ENCODE data around the gene FPGS.

The FPGS gene

GRCh38 chr9:127837346-127837745 is 34.7 kb downstream of the FPGS start:
- no peak overlapping the region for H3K27ac ChIP-seq (ENCODE audit: low read depth, low read length, poor library complexity, severe bottlenecking)

GRCh38 chr9:127838375-127839078 is 35.8 kb downstream of the FPGS start:
- no peak for TF ChIP-seq EZH2 (IDR thresholded peaks at IDR 0.05; ENCODE audit: borderline replicate concordance, low read length)
- TF ChIP-seq, protein P1, sequence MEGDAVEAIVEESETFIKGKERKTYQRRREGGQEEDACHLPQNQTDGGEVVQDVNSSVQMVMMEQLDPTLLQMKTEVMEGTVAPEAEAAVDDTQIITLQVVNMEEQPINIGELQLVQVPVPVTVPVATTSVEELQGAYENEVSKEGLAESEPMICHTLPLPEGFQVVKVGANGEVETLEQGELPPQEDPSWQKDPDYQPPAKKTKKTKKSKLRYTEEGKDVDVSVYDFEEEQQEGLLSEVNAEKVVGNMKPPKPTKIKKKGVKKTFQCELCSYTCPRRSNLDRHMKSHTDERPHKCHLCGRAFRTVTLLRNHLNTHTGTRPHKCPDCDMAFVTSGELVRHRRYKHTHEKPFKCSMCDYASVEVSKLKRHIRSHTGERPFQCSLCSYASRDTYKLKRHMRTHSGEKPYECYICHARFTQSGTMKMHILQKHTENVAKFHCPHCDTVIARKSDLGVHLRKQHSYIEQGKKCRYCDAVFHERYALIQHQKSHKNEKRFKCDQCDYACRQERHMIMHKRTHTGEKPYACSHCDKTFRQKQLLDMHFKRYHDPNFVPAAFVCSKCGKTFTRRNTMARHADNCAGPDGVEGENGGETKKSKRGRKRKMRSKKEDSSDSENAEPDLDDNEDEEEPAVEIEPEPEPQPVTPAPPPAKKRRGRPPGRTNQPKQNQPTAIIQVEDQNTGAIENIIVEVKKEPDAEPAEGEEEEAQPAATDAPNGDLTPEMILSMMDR (IDR thresholded peaks at IDR 0.05; ENCODE audit: low read length), result no peak
- Histone ChIP-seq H3K9me3 (ENCODE audit: low read length) (no peaks in the 10 kb centered on the region), H2AFZ (ENCODE audit: low read length) (no peak overlapping the region), H3K9ac (ENCODE audit: low read length) (no peak overlapping the region), H3K4me3 (ENCODE audit: low read depth, low read length, poor library complexity, severe bottlenecking) (no peak overlapping the region), H3K79me2 (ENCODE audit: insufficient read depth, low read length) (no peaks in the 10 kb centered on the region), H3K4me1 (ENCODE audit: insufficient read depth, low read length, severe bottlenecking) (peaks cover 13% of the 10 kb centered on the region), H3K9me2 (ENCODE audit: low read depth, low read length) (no peaks in the 10 kb centered on the region), H3K27me3 (ENCODE audit: insufficient read depth, low read length) (peaks cover 8% of the 10 kb centered on the region; the same call in 1 of the 2 replicates), H3F3A (ENCODE audit: insufficient read depth, low read length) (no peaks in the 10 kb centered on the region; the same call in 1 of the 2 replicates), H3K36me3 (ENCODE audit: insufficient read depth, low read length) (no peaks in the 10 kb centered on the region), H4K20me1 (ENCODE audit: insufficient read depth, low read length) (no peaks in the 10 kb centered on the region), H3K4me2 (ENCODE audit: low read length) (no peak overlapping the region), H3K27ac (ENCODE audit: low read depth, low read length, poor library complexity, severe bottlenecking) (no peak overlapping the region)

More at GRCh38 chr9:127837346-127837745, 34.7 kb downstream of the FPGS start:
- no peak overlapping the region for H3K9ac ChIP-seq (ENCODE audit: low read length)
- H3F3A ChIP-seq (ENCODE audit: insufficient read depth, low read length), result no peaks in the 10 kb centered on the region; the same call in 1 of the 2 replicates
- no peaks in the 10 kb centered on the region for H3K36me3 ChIP-seq (ENCODE audit: insufficient read depth, low read length)
- peaks cover 8% of the 10 kb centered on the region; the same call in 1 of the 2 replicates for H3K27me3 ChIP-seq (ENCODE audit: insufficient read depth, low read length)
- H4K20me1 ChIP-seq (ENCODE audit: insufficient read depth, low read length), result no peaks in the 10 kb centered on the region
- H3K4me2 ChIP-seq (ENCODE audit: low read length), result no peak overlapping the region
- no peaks in the 10 kb centered on the region for H3K79me2 ChIP-seq (ENCODE audit: insufficient read depth, low read length)
- no peaks in the 10 kb centered on the region for H3K9me3 ChIP-seq (ENCODE audit: low read length)
- H3K4me1 ChIP-seq (ENCODE audit: insufficient read depth, low read length, severe bottlenecking), result peaks cover 13% of the 10 kb centered on the region
- H3K4me3 ChIP-seq (ENCODE audit: low read depth, low read length, poor library complexity, severe bottlenecking), result no peak overlapping the region
- no peak overlapping the region for H2AFZ ChIP-seq (ENCODE audit: low read length)
- H3K9me2 ChIP-seq (ENCODE audit: low read depth, low read length), result no peaks in the 10 kb centered on the region
- TF ChIP-seq, protein P1 (IDR thresholded peaks at IDR 0.05; ENCODE audit: low read length), result no peak
- no peak for TF ChIP-seq EZH2 (IDR thresholded peaks at IDR 0.05; ENCODE audit: borderline replicate concordance, low read length)

- Histone ChIP-seq H3K9ac (ENCODE audit: low read length) (no peak overlapping the region), H3K27me3 (ENCODE audit: insufficient read depth, low read length) (0 out of 2 replicates have a peak, but pooled peaks cover 9% of the 10 kb centered on the region), H3K36me3 (ENCODE audit: insufficient read depth, low read length) (no peaks in the 10 kb centered on the region), H3K4me1 (ENCODE audit: insufficient read depth, low read length, severe bottlenecking) (peaks cover 13% of the 10 kb centered on the region), H3K79me2 (ENCODE audit: insufficient read depth, low read length) (no peaks in the 10 kb centered on the region), H3K4me3 (ENCODE audit: low read depth, low read length, poor library complexity, severe bottlenecking) (no peak overlapping the region), H3F3A (ENCODE audit: insufficient read depth, low read length) (no peaks in the 10 kb centered on the region), H4K20me1 (ENCODE audit: insufficient read depth, low read length) (no peaks in the 10 kb centered on the region), H3K9me2 (ENCODE audit: low read depth, low read length) (no peaks in the 10 kb centered on the region), H3K27ac (ENCODE audit: low read depth, low read length, poor library complexity, severe bottlenecking) (no peak overlapping the region), H3K4me2 (ENCODE audit: low read length) (no peak overlapping the region), H2AFZ (ENCODE audit: low read length) (no peak overlapping the region), H3K9me3 (ENCODE audit: low read length) (no peaks in the 10 kb centered on the region)
- TF ChIP-seq, protein P1 (IDR thresholded peaks at IDR 0.05; ENCODE audit: low read length), result no peak
- no peak for TF ChIP-seq EZH2 (IDR thresholded peaks at IDR 0.05; ENCODE audit: borderline replicate concordance, low read length)
Observed at GRCh38 chr9:127841087-127841835, 38.6 kb downstream of the FPGS start.
